ENCODE measurements around the gene LFNG.

LFNG gene

DNA sequence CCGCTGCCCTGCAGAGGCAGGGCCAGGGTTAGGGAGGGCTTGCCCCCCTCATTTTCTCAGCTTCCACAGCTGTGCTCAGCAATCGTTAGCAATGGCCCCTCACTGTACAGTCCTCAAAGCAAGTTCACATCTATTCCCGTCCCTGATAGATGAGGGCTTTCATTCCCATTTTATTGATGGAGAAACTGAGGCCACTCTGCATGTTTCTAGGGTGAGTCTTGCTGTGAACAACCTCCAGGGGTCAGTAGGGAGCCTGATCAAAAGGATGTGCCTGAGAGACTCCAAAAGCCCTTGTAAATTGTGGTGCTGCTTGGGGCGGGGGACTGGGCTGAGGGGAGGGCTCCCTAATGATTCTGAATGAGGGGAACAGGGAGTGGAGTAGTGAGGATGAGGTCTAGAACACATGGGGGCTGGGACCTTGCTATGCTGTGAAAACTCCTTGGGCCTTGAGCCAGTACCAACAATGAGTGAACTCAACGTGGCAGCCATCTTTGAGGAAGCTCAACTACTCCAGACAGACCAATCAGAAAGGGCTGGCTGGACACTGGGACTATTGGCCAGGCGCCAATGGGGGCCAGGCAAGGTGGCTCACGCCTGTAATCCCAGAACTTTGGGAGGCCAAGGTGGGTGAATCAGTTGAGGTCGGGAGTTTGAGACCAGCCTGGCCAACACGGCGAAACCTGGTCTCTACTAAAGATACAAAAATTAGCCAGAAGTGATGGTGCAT, 36.7 kb upstream of the LFNG start:
- in situ Hi-C loops (cut with HindIII; ENCODE audit: low sequenced_read_pairs): loop anchor here (25.0 kb wide), 1 partner anchor 129 kb away; no protein-coding TSS in a partner anchor

- in situ Hi-C loops (cut with HindIII; ENCODE audit: low sequenced_read_pairs): loop anchor here (25.0 kb wide), 1 partner anchor 129 kb away; no protein-coding TSS in a partner anchor
These were observed 36.1 kb upstream of the LFNG start for GRCh38 chr7:2483494-2483893.

DNA sequence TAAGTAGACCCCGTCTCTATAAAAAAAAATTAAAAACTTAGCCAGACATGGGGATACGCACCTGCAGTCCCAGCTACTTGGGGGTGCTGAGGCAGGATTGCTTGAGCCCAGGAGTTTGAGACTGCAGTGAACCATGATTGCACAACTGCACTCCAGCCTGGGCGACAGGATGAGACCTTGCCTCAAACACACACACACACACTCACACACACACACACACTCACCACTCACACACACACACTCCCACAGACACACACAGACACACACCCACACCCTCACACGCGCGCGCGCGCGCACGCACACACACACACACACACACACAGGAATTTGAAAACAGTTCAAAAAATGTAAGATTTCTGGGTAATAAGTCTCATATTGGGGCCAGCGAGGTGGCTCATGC, 34.7 kb upstream of the LFNG start:
- in situ Hi-C loops (cut with HindIII; ENCODE audit: low sequenced_read_pairs): loop anchor here (25.0 kb wide), 1 partner anchor 127 kb away; no protein-coding TSS in a partner anchor

DNA sequence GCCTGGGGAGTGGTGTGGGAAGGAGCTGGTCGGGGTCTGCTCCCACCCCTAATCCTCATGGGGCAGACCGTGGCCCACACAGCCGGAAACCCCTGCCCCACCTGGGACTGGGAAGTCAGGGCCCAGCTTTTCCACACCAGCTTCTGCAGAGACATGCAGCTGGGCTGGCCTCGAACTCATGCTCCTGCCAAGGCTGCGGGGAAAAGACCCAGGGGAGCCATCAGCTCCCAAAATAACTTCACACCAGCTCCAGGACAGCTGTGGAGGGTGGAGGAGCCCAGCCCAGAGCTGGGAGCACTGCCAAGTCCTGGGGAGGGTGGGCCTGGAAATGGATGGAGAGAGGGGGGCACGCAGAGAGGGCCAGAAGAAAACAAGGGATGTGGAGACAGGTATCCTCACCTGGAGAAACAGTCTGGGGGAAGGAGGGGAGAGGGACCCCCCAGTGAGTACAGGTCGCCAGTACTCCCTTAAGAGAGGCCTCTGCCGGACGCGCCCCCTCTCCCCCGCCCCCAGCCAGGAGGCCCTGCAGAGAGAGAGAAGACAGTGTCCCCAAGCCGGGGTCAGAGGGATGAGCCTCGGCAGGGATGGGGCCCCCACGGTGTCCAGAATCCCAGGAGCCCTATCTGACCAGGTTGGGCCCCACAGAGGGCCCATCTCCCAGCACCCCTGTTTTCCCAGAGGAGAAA, 31.8 kb upstream of the LFNG start:
- in situ Hi-C loops (cut with HindIII; ENCODE audit: low sequenced_read_pairs): loop anchor here (25.0 kb wide), 1 partner anchor 125 kb away; no protein-coding TSS in a partner anchor

DNA sequence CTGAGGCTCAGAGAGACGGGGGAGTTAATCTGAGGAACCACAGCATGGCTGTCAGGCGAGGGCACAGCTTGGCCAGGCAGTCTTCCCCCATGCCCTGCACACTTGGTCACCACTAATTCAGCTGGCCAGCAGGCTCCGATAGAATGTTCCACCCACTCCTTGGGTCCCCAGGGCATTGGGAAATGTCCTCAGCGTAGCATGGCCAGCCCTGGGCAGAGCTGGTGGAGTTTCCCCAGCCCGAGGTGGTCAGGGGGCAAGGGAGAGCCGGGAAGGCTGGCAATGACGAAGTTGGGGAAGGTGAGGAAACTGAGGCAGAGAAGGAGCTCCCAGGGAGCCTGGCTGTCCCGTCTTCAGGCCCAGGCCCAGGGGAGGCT, 31.3 kb upstream of the LFNG start:
- in situ Hi-C loops (cut with HindIII; ENCODE audit: low sequenced_read_pairs): loop anchor here (25.0 kb wide), 1 partner anchor 124 kb away; no protein-coding TSS in a partner anchor

- in situ Hi-C loops (cut with HindIII; ENCODE audit: low sequenced_read_pairs): loop anchor here (25.0 kb wide), 1 partner anchor 124 kb away; no protein-coding TSS in a partner anchor
These were observed 30.9 kb upstream of the LFNG start for GRCh38 chr7:2488681-2489080.

GRCh38 chr7:2490181-2490651, 29.4 kb upstream of the LFNG start:
- in situ Hi-C loops (cut with HindIII; ENCODE audit: low sequenced_read_pairs): loop anchor here (25.0 kb wide), 1 partner anchor 122 kb away; no protein-coding TSS in a partner anchor

DNA sequence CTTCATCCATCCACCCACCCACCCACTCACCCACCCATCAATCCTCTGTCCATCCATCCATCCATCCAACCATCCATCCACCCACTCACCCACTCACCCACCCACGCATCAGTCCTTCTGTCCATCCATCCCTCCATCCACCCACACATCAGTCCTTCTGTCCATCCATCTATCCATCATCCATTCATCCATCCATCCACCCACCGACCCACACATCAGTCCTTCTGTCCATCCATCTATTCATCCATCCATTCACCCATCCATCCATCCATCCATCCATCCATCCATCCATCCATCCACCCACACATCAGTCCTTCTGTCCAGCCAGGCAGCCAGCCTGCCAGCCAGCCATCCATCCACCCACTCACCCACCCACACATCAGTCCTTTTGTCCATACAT, 27.5 kb upstream of the LFNG start:
- in situ Hi-C loops (cut with HindIII; ENCODE audit: low sequenced_read_pairs): loop anchor here (25.0 kb wide), 1 partner anchor 120 kb away; no protein-coding TSS in a partner anchor

GRCh38 chr7:2493205-2494164, 26.1 kb upstream of the LFNG start:
- in situ Hi-C loops (cut with HindIII; ENCODE audit: low sequenced_read_pairs): loop anchor here (25.0 kb wide), 1 partner anchor 119 kb away; no protein-coding TSS in a partner anchor

DNA sequence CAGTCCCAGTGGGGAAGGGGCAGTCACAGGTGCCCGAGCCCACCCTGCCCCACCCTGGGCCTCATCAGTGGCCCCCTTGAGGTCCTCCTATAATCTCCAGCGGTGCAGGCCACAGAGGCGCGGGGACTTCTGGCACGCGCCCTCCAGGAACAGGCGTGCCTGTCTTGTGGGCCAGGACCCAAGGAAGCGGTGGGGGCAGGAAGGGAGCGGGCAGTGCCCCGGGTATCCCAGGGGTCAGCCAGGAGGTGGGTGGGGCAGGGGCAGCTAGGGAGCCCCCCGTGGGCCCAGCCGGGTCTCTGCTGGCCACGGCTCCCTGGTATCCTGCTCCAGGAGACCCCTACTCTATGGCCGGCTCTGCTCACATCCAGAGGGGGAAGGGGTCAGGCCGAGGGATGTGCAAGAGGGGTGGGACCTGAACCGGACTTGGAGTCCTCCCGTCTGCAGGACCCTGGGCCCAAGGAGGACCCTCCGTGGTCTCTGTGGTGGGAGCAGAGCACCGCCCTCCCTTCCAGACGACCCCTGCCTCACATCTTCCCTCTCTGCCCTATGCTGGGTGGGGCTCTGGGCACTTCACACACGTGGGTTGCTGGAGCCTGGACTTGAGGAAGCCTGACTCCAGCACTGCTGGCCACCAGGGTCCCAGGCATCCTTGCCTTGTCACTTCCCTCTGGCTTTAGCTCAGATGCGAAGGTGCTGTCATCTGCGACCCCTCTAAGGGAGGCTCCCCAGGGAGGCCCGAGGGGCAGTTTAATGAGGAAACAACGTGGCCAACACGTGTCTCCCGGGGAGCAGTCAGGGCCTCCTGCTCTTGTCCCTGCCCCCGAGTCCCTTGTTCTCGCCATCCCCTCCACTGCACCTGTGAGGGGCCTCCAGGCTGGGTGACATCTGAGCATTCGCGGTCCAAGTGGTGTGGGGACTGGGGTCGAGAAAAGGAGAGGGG, 25.1 kb upstream of the LFNG start:
- in situ Hi-C loops (cut with HindIII; ENCODE audit: low sequenced_read_pairs): loop anchor here (25.0 kb wide), 1 partner anchor 118 kb away; no protein-coding TSS in a partner anchor

- in situ Hi-C loops (cut with HindIII; ENCODE audit: low sequenced_read_pairs): loop anchor here (25.0 kb wide), 1 partner anchor 117 kb away; no protein-coding TSS in a partner anchor
These were observed 23.9 kb upstream of the LFNG start for GRCh38 chr7:2495418-2496299.

DNA sequence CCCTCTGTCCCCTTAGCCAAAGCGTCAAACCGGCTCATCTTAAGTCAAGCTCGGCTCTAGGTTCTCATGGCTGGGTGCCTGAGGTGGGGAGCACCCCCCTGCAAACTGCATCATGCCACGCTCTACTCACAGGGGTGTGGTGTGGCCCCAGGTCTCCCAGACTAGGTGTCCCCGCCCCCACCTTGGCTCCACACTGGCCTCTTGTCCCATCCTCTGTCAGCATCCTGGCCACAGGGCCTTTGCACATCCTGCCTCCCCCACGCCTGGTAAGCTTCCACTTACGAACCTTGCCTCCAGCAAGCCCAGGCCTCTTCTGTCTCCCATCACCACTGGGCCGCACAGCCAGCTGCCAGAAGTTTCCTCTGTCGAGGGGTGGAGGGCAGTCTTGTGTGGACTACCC, 23.2 kb upstream of the LFNG start:
- in situ Hi-C loops (cut with HindIII; ENCODE audit: low sequenced_read_pairs): loop anchor here (25.0 kb wide), 1 partner anchor 116 kb away; no protein-coding TSS in a partner anchor

- in situ Hi-C loops (cut with HindIII; ENCODE audit: low sequenced_read_pairs): loop anchor here (25.0 kb wide), 1 partner anchor 115 kb away; no protein-coding TSS in a partner anchor
These were observed 22.5 kb upstream of the LFNG start for GRCh38 chr7:2497065-2497464.

DNA sequence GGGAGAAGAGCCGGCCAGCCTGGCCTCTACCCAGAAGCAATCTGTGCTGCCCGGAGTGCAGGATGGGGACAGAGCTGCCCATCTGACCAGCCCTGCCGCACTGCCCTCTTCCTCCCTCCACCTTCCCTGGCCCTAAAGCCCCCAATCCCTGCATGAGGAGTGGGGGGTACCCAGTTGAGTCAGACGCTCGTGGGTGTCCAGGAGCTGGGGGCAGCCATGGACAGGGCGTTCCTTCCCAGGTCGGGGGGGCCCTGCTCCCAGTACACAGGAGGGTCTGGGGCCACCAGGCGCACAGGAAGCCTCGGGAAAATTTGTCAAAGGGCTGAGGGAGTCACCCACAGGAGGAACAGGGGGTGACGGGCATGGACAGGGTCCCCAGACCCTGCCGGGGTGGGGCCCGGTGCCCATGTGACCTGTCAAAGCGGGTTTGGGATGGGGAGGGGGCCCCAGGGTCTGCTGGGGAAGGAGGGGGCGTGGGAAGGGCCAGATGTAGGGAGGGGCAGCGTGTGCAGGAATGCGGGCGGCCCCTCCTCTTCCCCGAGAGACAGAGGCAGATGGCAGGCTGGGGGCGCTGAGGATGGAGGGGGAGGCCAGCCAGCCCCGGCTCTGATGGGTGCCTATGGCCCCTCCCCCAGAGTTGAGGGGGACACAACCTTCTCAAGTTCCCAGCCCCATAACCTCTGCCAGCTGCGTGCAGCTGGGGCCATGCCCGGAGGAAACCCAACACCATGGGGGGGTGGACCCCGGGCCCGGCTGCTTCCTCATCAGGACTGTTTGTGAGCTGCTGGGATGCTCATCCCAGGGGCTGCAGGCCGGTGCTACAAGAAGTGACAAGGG, 21.9 kb upstream of the LFNG start:
- in situ Hi-C loops (cut with HindIII; ENCODE audit: low sequenced_read_pairs): loop anchor here (25.0 kb wide), 1 partner anchor 115 kb away; no protein-coding TSS in a partner anchor

GRCh38 chr7:2498708-2499107, 20.9 kb upstream of the LFNG start:
- in situ Hi-C loops (cut with HindIII; ENCODE audit: low sequenced_read_pairs): loop anchor here (25.0 kb wide), 1 partner anchor 114 kb away; no protein-coding TSS in a partner anchor

DNA sequence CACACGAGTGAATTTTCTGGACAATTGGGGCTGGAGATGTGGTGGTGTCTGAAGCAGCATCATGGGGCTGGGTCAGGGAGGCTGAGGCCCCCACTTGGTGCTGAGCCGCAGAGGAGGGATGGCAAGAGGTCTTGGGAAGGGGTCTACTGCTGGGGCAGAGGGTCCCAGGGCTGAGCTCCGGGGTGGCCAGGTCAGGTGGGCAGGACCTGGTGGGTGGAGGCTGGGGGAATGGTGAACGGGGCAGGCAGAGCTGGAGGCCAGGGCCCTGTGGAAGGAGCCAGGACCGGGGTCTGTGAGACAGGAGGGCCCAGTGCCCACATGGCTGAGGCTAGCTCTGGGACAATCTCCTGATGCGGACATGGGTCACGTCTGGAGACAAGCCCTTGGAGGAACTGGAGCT, 20.4 kb upstream of the LFNG start:
- in situ Hi-C loops (cut with HindIII; ENCODE audit: low sequenced_read_pairs): loop anchor here (25.0 kb wide), 1 partner anchor 113 kb away; no protein-coding TSS in a partner anchor
